ENCODE results near the gene RNMT.

Gene RNMT

DNA sequence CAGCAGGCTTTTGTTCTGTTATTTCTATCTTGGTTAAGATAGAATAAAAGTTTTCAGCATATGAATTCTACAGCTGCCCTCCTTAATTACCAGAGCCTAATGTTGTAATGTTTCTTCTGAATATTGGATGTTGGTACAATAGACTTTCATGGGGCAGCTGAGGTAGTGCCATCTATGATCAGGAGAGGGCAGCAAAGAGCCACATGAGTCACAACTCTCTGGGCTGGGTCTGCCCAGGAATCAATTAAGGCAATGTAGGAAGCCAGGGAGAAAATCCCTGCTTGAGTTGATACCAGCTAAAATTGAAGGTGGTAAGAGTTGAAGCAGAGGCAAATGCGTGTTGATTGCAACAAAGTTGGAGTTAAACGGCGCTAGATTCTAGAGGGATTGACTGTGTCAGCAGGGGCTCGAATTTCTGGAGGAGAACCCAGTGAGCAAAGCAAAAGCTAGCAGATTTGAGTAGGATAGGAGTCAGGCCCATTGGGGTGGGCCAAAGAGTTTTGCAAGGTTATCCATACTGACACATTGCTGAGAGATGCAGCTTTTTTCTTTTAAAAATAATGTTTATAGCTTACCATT lies 86.9 kb downstream of the RNMT start:
- TF ChIP-seq Cebpa-rat (IDR thresholded peaks at IDR 0.05), result no peak
- Histone ChIP-seq H3K4me2 (no peak overlapping the region), H3K27ac (no peak overlapping the region), H3K27me3 (no peaks in the 10 kb centered on the region), H4K20me1 (no peaks in the 10 kb centered on the region; a peak in 1 of 22 replicates), H3K4me1 (no peaks in the 10 kb centered on the region), H3K9me3 (replicated peaks in 1 of 11) (no peaks in the 10 kb centered on the region), H3K36me3 (no peaks in the 10 kb centered on the region), H3K4me3 (no peak overlapping the region), H3K9ac (no peak overlapping the region)
